Glutamatergic neuron (in vitro differentiated cells): ENCODE data around the gene SLC6A4. TPM values are rescaled to one million over a fixed set of nuclear protein-coding genes. Genes with fewer than 3 reads are reported as not detected.

Source experiments
- DNase-seq: peaks from one replicate; pipeline ENCODE4 v3.0.0; 2022
- H3K27ac Mint-ChIP-seq: one replicate; pipeline ENCODE4 v1.8.0; 2020; ENCODE audit warnings: mild to moderate bottlenecking, mixed read lengths, inconsistent platforms; ENCODE audit not compliant: unreplicated experiment
- H3K27me3 Mint-ChIP-seq: one replicate; pipeline ENCODE4 v1.8.0; 2020; ENCODE audit warnings: mild to moderate bottlenecking, moderate library complexity, mixed read lengths, inconsistent platforms; ENCODE audit not compliant: unreplicated experiment
- H3K36me3 Mint-ChIP-seq: one replicate; pipeline ENCODE4 v1.8.0; 2020; ENCODE audit warnings: mild to moderate bottlenecking, mixed read lengths, inconsistent platforms; ENCODE audit not compliant: unreplicated experiment
- H3K4me1 Mint-ChIP-seq: one replicate; pipeline ENCODE4 v1.8.0; 2020; ENCODE audit warnings: mild to moderate bottlenecking, low read depth, mixed read lengths, inconsistent platforms; ENCODE audit not compliant: unreplicated experiment
- H3K4me3 Mint-ChIP-seq: one replicate; pipeline ENCODE4 v1.8.0; 2020; ENCODE audit warnings: mild to moderate bottlenecking, mixed read lengths, inconsistent platforms; ENCODE audit not compliant: unreplicated experiment
- H3K9me3 Mint-ChIP-seq: one replicate; pipeline ENCODE4 v1.8.0; 2020; ENCODE audit warnings: mild to moderate bottlenecking, moderate library complexity, mixed read lengths, inconsistent platforms; ENCODE audit not compliant: unreplicated experiment
- CTCF ChIP-seq: fragments of 200-600 bp; sonication (generic); IDR thresholded peaks from one replicate; pipeline ENCODE4 v1.5.0; 2021; ENCODE audit not compliant: partially characterized antibody, unreplicated experiment
- total RNA-seq: library from RNA; stranded (reverse); fragmentation: NEBNext Ultra II Directional; extraction: Animal tissue kit (Norgen Biotek cat#: 25700); gene quantifications from one replicate; pipeline ENCODE4 v1.2.1, GENCODE V29; 2021; ENCODE audit not compliant: unreplicated experiment

Gene SLC6A4
- total RNA-seq, 1 donor from 2014 or later, result not detected

GRCh38 chr17:30226878-30227277, 8.6 kb downstream of the SLC6A4 start:
- DNase-seq, result no peak
- H3K4me3 Mint-ChIP-seq, result no peak overlapping the region
- peaks cover 2% of the 10 kb centered on the region for H3K27me3 Mint-ChIP-seq

GRCh38 chr17:30225919-30226553, 9.5 kb downstream of the SLC6A4 start:
- H3K9me3 Mint-ChIP-seq, result peaks cover 1% of the 10 kb centered on the region
- H3K4me3 Mint-ChIP-seq, result no peak overlapping the region
- peaks cover 4% of the 10 kb centered on the region for H3K4me1 Mint-ChIP-seq
- no peak overlapping the region for H3K27ac Mint-ChIP-seq
- TF ChIP-seq CTCF, result no peak
- no peak for DNase-seq
- no peaks in the 10 kb centered on the region for H3K27me3 Mint-ChIP-seq
- H3K36me3 Mint-ChIP-seq, result no peaks in the 10 kb centered on the region

More at GRCh38 chr17:30226878-30227277, 8.6 kb downstream of the SLC6A4 start:
- Mint-ChIP-seq H3K36me3 (no peaks in the 10 kb centered on the region), H3K27ac (no peak overlapping the region), H3K4me1 (peaks cover 4% of the 10 kb centered on the region), H3K9me3 (peaks cover 1% of the 10 kb centered on the region)
- TF ChIP-seq CTCF, result no peak

- no peak overlapping the region for H3K4me3 Mint-ChIP-seq
- H3K9me3 Mint-ChIP-seq, result peaks cover 3% of the 10 kb centered on the region
- no peaks in the 10 kb centered on the region for H3K36me3 Mint-ChIP-seq
- no peaks in the 10 kb centered on the region for H3K27me3 Mint-ChIP-seq
- peaks cover 4% of the 10 kb centered on the region for H3K4me1 Mint-ChIP-seq
- H3K27ac Mint-ChIP-seq, result no peak overlapping the region
- TF ChIP-seq CTCF, result no peak
- DNase-seq, result no peak
These were observed 10.4 kb downstream of the SLC6A4 start for GRCh38 chr17:30225112-30225511.

- no peak overlapping the region for H3K27ac Mint-ChIP-seq
- H3K36me3 Mint-ChIP-seq, result no peaks in the 10 kb centered on the region
- no peak overlapping the region for H3K4me3 Mint-ChIP-seq
- no peak for TF ChIP-seq CTCF
- H3K27me3 Mint-ChIP-seq, result no peaks in the 10 kb centered on the region
- H3K4me1 Mint-ChIP-seq, result peaks cover 4% of the 10 kb centered on the region
- no peak for DNase-seq
- H3K9me3 Mint-ChIP-seq, result peaks cover 3% of the 10 kb centered on the region
These were observed 11.0 kb downstream of the SLC6A4 start for GRCh38 chr17:30224419-30224960.

GRCh38 chr17:30222721-30223175, 12.7 kb downstream of the SLC6A4 start:
- peaks cover 2% of the 10 kb centered on the region for H3K9me3 Mint-ChIP-seq
- no peaks in the 10 kb centered on the region for H3K27me3 Mint-ChIP-seq
- TF ChIP-seq CTCF, result no peak
- H3K27ac Mint-ChIP-seq, result no peak overlapping the region
- DNase-seq, result no peak
- peaks cover 4% of the 10 kb centered on the region for H3K4me1 Mint-ChIP-seq
- no peak overlapping the region for H3K4me3 Mint-ChIP-seq
- no peaks in the 10 kb centered on the region for H3K36me3 Mint-ChIP-seq
